HCT116 (cell line): ENCODE measurements around the gene DHRS12. TPM values are rescaled to one million over a fixed set of nuclear protein-coding genes. Genes with fewer than 3 reads are reported as not detected.

Source experiments
- ATAC-seq: fragments of 200-7000 bp; cut with Tn5 transposase; 2 replicates; pipeline ENCODE4 v1.9.1; 2020; ENCODE audit warnings: mild to moderate bottlenecking, moderate library complexity
- BruUV-seq: library from RNA; stranded (reverse); fragments of 400-500 nt; replicated peaks from 2 replicates; lab custom pipeline; 2021; lab: Mats Ljungman, UMichigan
- CTCF ChIA-PET: fragments of 300-600 bp; sonication (Branson Sonifier 250); formaldehyde crosslinking; loops from one replicate; lab custom pipeline; 2021; ENCODE audit warnings: antibody characterized with exemption; lab: Charles Lee
- POLR2A ChIA-PET: fragments of 300-600, 350-600 bp; sonication (Branson Sonifier 250); formaldehyde crosslinking; loops from one replicate; lab custom pipeline; 2021; ENCODE audit warnings: antibody characterized with exemption; lab: Charles Lee
- RAD21 ChIA-PET, 2 experiments: fragments of 300-600 bp; sonication (Branson Sonifier 250); formaldehyde crosslinking; loops; one replicate each; lab custom pipeline; 2023; ENCODE audit warnings: low total read pairs in 2 of 2; ENCODE audit not compliant: uncharacterized antibody in 2 of 2, unreplicated experiment in 2 of 2, low non-redundant PET in 1 of 2; lab: Charles Lee
- DNase-seq: peaks from one replicate; pipeline ENCODE4 v3.0.0-alpha.2; 2010; ENCODE audit warnings: low read depth, low spot score
- H2AFZ ChIP-seq: fragments of 200-600 bp; shearing (Covaris generic), sonication (generic); 2 replicates; pipeline ENCODE4 v1.6.1; 2017; ENCODE audit warnings: low read depth, mixed run types, mixed read lengths, antibody characterized with exemption, low read length; ENCODE audit not compliant: poor library complexity, severe bottlenecking
- H3K27ac ChIP-seq: 2 replicates; pipeline ENCODE4 v1.5.1; 2012; ENCODE audit warnings: low read depth, low read length
- H3K27me3 ChIP-seq: fragments of 200-600 bp; sonication (generic); 2 replicates; pipeline ENCODE4 v1.6.1; 2016; ENCODE audit warnings: mixed run types, low read length, mixed read lengths; ENCODE audit not compliant: insufficient read depth
- H3K36me3 ChIP-seq, 2 experiments: fragments of 200-500 bp in 1 of 2; fragments of 200-600 bp in 1 of 2; sonication (Bioruptor generic) in 1 of 2; sonication (generic) in 1 of 2; 2 replicates each; pipeline versions ENCODE4 v1.5.1 to v1.6.1; 2014 to 2016; ENCODE audit warnings: low read length in 2 of 2, inconsistent platforms in 1 of 2, mixed read lengths in 1 of 2, mixed run types in 1 of 2; ENCODE audit not compliant: insufficient read depth in 2 of 2, control insufficient read depth in 1 of 2
- H3K4me1 ChIP-seq, 2 experiments: fragments of 200-600 bp in 1 of 2; sonication (generic) in 1 of 2; 2 replicates each; pipeline versions ENCODE4 v1.5.1 to v1.6.1; 2012 to 2017; ENCODE audit warnings: low read length in 2 of 2, inconsistent platforms in 1 of 2, mild to moderate bottlenecking in 1 of 2, mixed read lengths in 1 of 2, mixed run types in 1 of 2, moderate library complexity in 1 of 2; ENCODE audit not compliant: insufficient read depth in 2 of 2, control insufficient read depth in 1 of 2
- H3K4me2 ChIP-seq: fragments of 200-600 bp; sonication (generic); 2 replicates; pipeline ENCODE4 v1.6.1; 2017; ENCODE audit warnings: mixed run types, low read length, mixed read lengths
- H3K4me3 ChIP-seq, 2 experiments: fragments of 200-600 bp in 1 of 2; sonication (generic) in 1 of 2; replicated peaks in 1 of 2; 2 replicates each; pipeline ENCODE4 v1.5.1; 2011 to 2016; ENCODE audit warnings: low read length in 2 of 2, control low read depth in 1 of 2, low read depth in 1 of 2, mild to moderate bottlenecking in 1 of 2, mixed read lengths in 1 of 2, mixed run types in 1 of 2
- H3K79me2 ChIP-seq: fragments of 200-600 bp; sonication (generic); 2 replicates; pipeline ENCODE4 v1.6.1; 2017; ENCODE audit warnings: mild to moderate bottlenecking, mixed run types, low read length, moderate library complexity, mixed read lengths; ENCODE audit not compliant: insufficient read depth
- H3K9ac ChIP-seq: fragments of 200-600 bp; sonication (generic); 2 replicates; pipeline ENCODE4 v1.6.1; 2016; ENCODE audit warnings: low read length, mixed read lengths
- H3K9me2 ChIP-seq: fragments of 200-600 bp; sonication (generic), shearing (Covaris generic); 2 replicates; pipeline ENCODE4 v1.6.1; 2017; ENCODE audit warnings: mixed run types, mild to moderate bottlenecking, moderate library complexity; ENCODE audit not compliant: insufficient read depth
- H3K9me3 ChIP-seq, 2 experiments: fragments of 200-500 bp in 1 of 2; fragments of 200-600 bp in 1 of 2; sonication (Bioruptor generic) in 1 of 2; sonication (generic) in 1 of 2; 2 replicates each; pipeline ENCODE4 v1.6.1; 2014 to 2017; ENCODE audit warnings: low read length in 2 of 2, mixed read lengths in 2 of 2, inconsistent platforms in 1 of 2, low read depth in 1 of 2, mild to moderate bottlenecking in 1 of 2, mixed run types in 1 of 2, moderate library complexity in 1 of 2; ENCODE audit not compliant: control insufficient read depth in 1 of 2, insufficient read depth in 1 of 2
- H4K20me1 ChIP-seq: fragments of 200-600 bp; sonication (generic), shearing (Covaris generic); 2 replicates; pipeline ENCODE4 v1.6.1; 2017; ENCODE audit warnings: mixed run types, mild to moderate bottlenecking, moderate library complexity; ENCODE audit not compliant: insufficient read depth
- ATF3 ChIP-seq: IDR thresholded peaks from 2 replicates; pipeline ENCODE4 v1.6.1; 2012
- CBX3 ChIP-seq: IDR thresholded peaks from 2 replicates; pipeline ENCODE4 v1.6.1; 2012; ENCODE audit warnings: low read depth
- FOSL1 ChIP-seq: IDR thresholded peaks from 2 replicates; pipeline ENCODE4 v1.6.1; 2012; ENCODE audit warnings: low read depth
- JUND ChIP-seq: IDR thresholded peaks from 2 replicates; pipeline ENCODE4 v1.6.1; 2012
- POLR2A ChIP-seq: IDR thresholded peaks from 2 replicates; pipeline ENCODE4 v1.7.0; 2011; ENCODE audit warnings: borderline replicate concordance; ENCODE audit not compliant: insufficient read depth, insufficient read length; ENCODE audit errors: extremely low read depth
- SIN3A ChIP-seq: IDR thresholded peaks from 2 replicates; pipeline ENCODE4 v1.6.1; 2012; ENCODE audit warnings: low read depth
- SP1 ChIP-seq: IDR thresholded peaks from 2 replicates; pipeline ENCODE4 v1.6.1; 2012; ENCODE audit warnings: low read depth
- YY1 ChIP-seq: IDR thresholded peaks from 2 replicates; pipeline ENCODE4 v1.6.1; 2011; ENCODE audit warnings: low read length, low read depth, moderate library complexity, mild to moderate bottlenecking; ENCODE audit not compliant: insufficient replicate concordance; ENCODE audit errors: extremely low read depth
- ZBTB33 ChIP-seq: IDR thresholded peaks from 2 replicates; pipeline ENCODE4 v1.6.1; 2011; ENCODE audit warnings: mild to moderate bottlenecking, low read length, moderate library complexity; ENCODE audit not compliant: insufficient replicate concordance; ENCODE audit errors: extremely low read depth
- intact Hi-C: fragments of 100-400 bp; cut with micrococcal nuclease; formaldehyde crosslinking; loops from 2 replicates; pipeline ENCODE4 v1.10.0; 2022
- total RNA-seq: library from RNA; stranded (reverse); gene quantifications from one replicate; pipeline ENCODE4 v1.2.1, GENCODE V29; 2021; ENCODE audit not compliant: unreplicated experiment

DHRS12 gene
- total RNA-seq, 1 experiment from 2014 or later, result 3.9 TPM

GRCh38 chr13:51793570-51794271, 10.2 kb downstream of the DHRS12 start:
- RAD21 ChIA-PET, result no interaction called here
- Histone ChIP-seq H3K27me3 (no peaks in the 10 kb centered on the region), H3K79me2 (no peaks in the 10 kb centered on the region), H3K9me2 (no peaks in the 10 kb centered on the region), H4K20me1 (no peaks in the 10 kb centered on the region), H3K4me1 (peaks cover 9 to 16% of the 10 kb centered on the region in 2 experiments), H3K9ac (peak overlapping the region; percentile 10; the same call in 1 of the 2 replicates), H3K4me3 (no peak overlapping the region), H3K4me2 (peak overlapping the region; percentile 46), H3K27ac (peak overlapping the region; percentile 32; the same call in 1 of the 2 replicates), H2AFZ (peak overlapping the region; percentile 33), H3K9me3 (no peaks in the 10 kb centered on the region), H3K36me3 (no peaks in the 10 kb centered on the region)
- intact Hi-C loops, result no loop called here
- BruUV-seq, result no TSS peak
- no peak for TF ChIP-seq POLR2A
- TF ChIP-seq FOSL1, result peak; percentile 89
- TF ChIP-seq ZBTB33, result no peak
- TF ChIP-seq ATF3, result no peak
- no peak for TF ChIP-seq SIN3A
- TF ChIP-seq JUND, result peak; percentile 70
- TF ChIP-seq SP1, result 0 out of 2 replicates have a peak, but pooled peaks have one; percentile 24
- 0 out of 2 replicates have a peak, but pooled peaks have one; percentile 32 for TF ChIP-seq CBX3
- TF ChIP-seq YY1, result no peak
- CTCF ChIA-PET, result interaction anchor here (1.1 to 1.5 kb wide), 3 partner anchors 359 to 668 kb away, joined by 3 to 7 read pairs (median 3); no protein-coding TSS in a partner anchor
- peak; percentile 82 for ATAC-seq
- POLR2A ChIA-PET, result interaction anchor here (0.8 to 1.4 kb wide), 2 partner anchors 8 to 341 kb away, joined by 3 to 6 read pairs; partner anchors contain the start of gene INTS6
- DNase-seq, result peak; percentile 55
